ENCODE results near the gene ZNF367. TPM values are rescaled to one million over a fixed set of nuclear protein-coding genes. Genes with fewer than 3 reads are reported as not detected.

Gene ZNF367
- total and polyA plus RNA-seq, 9 of the 15 experiments (the other 6 are each of a cell fraction or from before 2014, with no cell fraction given) = 2.7 to 14.4 (median 10.0) TPM

- no peak for TF ChIP-seq MBD1 (CRISPR knock-in tag; IDR thresholded peaks at IDR 0.05)
- no peak for TF ChIP-seq ZNF57 (CRISPR knock-in tag; IDR thresholded peaks at IDR 0.05)
- TF ChIP-seq, protein P1, sequence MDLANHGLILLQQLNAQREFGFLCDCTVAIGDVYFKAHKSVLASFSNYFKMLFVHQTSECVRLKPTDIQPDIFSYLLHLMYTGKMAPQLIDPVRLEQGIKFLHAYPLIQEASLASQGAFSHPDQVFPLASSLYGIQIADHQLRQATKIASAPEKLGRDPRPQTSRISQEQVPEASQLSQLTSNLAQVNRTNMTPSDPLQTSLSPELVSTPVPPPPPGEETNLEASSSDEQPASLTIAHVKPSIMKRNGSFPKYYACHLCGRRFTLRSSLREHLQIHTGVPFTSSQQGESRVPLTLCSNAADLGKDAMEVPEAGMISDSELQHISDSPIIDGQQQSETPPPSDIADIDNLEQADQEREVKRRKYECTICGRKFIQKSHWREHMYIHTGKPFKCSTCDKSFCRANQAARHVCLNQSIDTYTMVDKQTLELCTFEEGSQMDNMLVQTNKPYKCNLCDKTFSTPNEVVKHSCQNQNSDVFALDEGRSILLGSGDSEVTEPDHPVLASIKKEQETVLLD (IDR thresholded peaks at IDR 0.05) = no peak
- TF ChIP-seq ZNF280A (IDR thresholded peaks at IDR 0.05; ENCODE audit: low read depth, partially characterized antibody) = no peak
- TF ChIP-seq CHD4 (IDR thresholded peaks at IDR 0.05; ENCODE audit: insufficient read depth, insufficient replicate concordance, low read depth, low read length, poor library complexity, severe bottlenecking) = no peak
- peak in 1 of 2 experiments; percentile 30; a peak in 1 of 4 replicates for TF ChIP-seq TBL1XR1 (IDR thresholded peaks at IDR 0.05; ENCODE audit: low read length in 2 of 2)
- no peak for TF ChIP-seq ILK (tag; IDR thresholded peaks at IDR 0.05; ENCODE audit: borderline replicate concordance, low read depth)
- TF ChIP-seq ZNF398 (CRISPR knock-in tag; IDR thresholded peaks at IDR 0.05) = no peak
- TF ChIP-seq, protein P2, sequence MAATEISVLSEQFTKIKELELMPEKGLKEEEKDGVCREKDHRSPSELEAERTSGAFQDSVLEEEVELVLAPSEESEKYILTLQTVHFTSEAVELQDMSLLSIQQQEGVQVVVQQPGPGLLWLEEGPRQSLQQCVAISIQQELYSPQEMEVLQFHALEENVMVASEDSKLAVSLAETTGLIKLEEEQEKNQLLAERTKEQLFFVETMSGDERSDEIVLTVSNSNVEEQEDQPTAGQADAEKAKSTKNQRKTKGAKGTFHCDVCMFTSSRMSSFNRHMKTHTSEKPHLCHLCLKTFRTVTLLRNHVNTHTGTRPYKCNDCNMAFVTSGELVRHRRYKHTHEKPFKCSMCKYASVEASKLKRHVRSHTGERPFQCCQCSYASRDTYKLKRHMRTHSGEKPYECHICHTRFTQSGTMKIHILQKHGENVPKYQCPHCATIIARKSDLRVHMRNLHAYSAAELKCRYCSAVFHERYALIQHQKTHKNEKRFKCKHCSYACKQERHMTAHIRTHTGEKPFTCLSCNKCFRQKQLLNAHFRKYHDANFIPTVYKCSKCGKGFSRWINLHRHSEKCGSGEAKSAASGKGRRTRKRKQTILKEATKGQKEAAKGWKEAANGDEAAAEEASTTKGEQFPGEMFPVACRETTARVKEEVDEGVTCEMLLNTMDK (IDR thresholded peaks at IDR 0.05; ENCODE audit: borderline replicate concordance, insufficient read depth, low read depth, low read length, poor library complexity, severe bottlenecking) = no peak
- TF ChIP-seq MAZ (CRISPR knock-in tag; conservative IDR thresholded peaks at IDR 0.05 in 1 of 2, IDR thresholded peaks at IDR 0.05 in 1 of 2) = peak; percentile 99
- TF ChIP-seq HNRNPH1 (optimal IDR thresholded peaks at IDR 0.05; ENCODE audit: low read depth, low read length) = no peak
- TF ChIP-seq ATF3 (IDR thresholded peaks at IDR 0.05) = peak; percentile 87
- TF ChIP-seq ATF3 (CRISPR knock-in tag; conservative IDR thresholded peaks at IDR 0.05) = no peak
- no peak for TF ChIP-seq DDX20 (tag; IDR thresholded peaks at IDR 0.05; ENCODE audit: low read depth)
Measured at GRCh38 chr9:96417051-96417586, 1.1 kb downstream of the ZNF367 start (continued).

Data from K562 (cell line).